GM12878 (cell line): ENCODE results near the gene RBM12. TPM values are rescaled to one million over a fixed set of nuclear protein-coding genes. Genes with fewer than 3 reads are reported as not detected.

Source experiments
- ATAC-seq: fragments of 200-7000 bp; cut with Tn5 transposase; 3 replicates; pipeline ENCODE4 v1.9.1; 2020; ENCODE audit warnings: mild to moderate bottlenecking, moderate library complexity
- BruUV-seq: library from RNA; stranded (reverse); fragments of 400-500 nt; replicated peaks from 2 replicates; lab custom pipeline; 2021; lab: Mats Ljungman, UMichigan
- CTCF ChIA-PET: fragments of 300-600 bp; sonication (Branson Sonifier 250); formaldehyde crosslinking; extraction: SDS; loops from one replicate; lab custom pipeline; 2021; ENCODE audit warnings: inconsistent platforms; lab: Yijun Ruan, JAX
- POLR2A ChIA-PET: fragments of 350-600 bp; formaldehyde crosslinking; extraction: SDS; loops from one replicate; lab custom pipeline; 2021; ENCODE audit warnings: inconsistent platforms; lab: Charles Lee
- RAD21 ChIA-PET: fragments of 300-600 bp; sonication (Branson Sonifier 250); formaldehyde crosslinking; loops from one replicate; lab custom pipeline; 2023; ENCODE audit warnings: antibody characterized with exemption; ENCODE audit not compliant: unreplicated experiment; lab: Charles Lee
- SMC1A ChIA-PET: fragments of 300-600 bp; sonication (Branson Sonifier 250); formaldehyde crosslinking; loops from one replicate; lab custom pipeline; 2023; ENCODE audit not compliant: unreplicated experiment, uncharacterized antibody; lab: Charles Lee
- DNase-seq: peaks from one replicate; pipeline ENCODE4 v3.0.0-alpha.2; 2011; ENCODE audit warnings: low read depth, low spot score
- FAIRE-seq: peaks from 3 replicates; lab custom pipeline; 2011; peaks lifted over from hg19 to GRCh38; lab: Jason Lieb, UNC
- H2AFZ ChIP-seq: 2 replicates; pipeline ENCODE4 v1.6.0; 2011; ENCODE audit warnings: low read depth, low read length, control low read depth; ENCODE audit not compliant: control insufficient read depth
- H3K27ac ChIP-seq: 2 replicates; pipeline ENCODE4 v1.5.1; 2011; ENCODE audit warnings: control low read depth; ENCODE audit not compliant: control insufficient read depth, insufficient read depth
- H3K27me3 ChIP-seq, 2 experiments: replicated peaks in 1 of 2; 2 replicates each; pipeline versions ENCODE4 v1.6.0 to v1.6.1; 2011; ENCODE audit warnings: low read length in 1 of 2; ENCODE audit not compliant: control insufficient read depth in 2 of 2, insufficient read depth in 2 of 2
- H3K36me3 ChIP-seq, 2 experiments: 2 replicates each; pipeline ENCODE4 v1.5.1; 2011; ENCODE audit warnings: low read length in 1 of 2; ENCODE audit not compliant: control insufficient read depth in 2 of 2, insufficient read depth in 2 of 2
- H3K4me1 ChIP-seq: 2 replicates; pipeline ENCODE4 v1.6.1; 2011; ENCODE audit warnings: mild to moderate bottlenecking, low read length, moderate library complexity, mixed read lengths; ENCODE audit not compliant: control insufficient read depth, insufficient read depth
- H3K4me2 ChIP-seq: 2 replicates; pipeline ENCODE4 v1.6.0; 2011; ENCODE audit warnings: control low read depth; ENCODE audit not compliant: control insufficient read depth, insufficient read depth
- H3K4me3 ChIP-seq: fragments of 200-600 bp; sonication (generic); 2 replicates; pipeline ENCODE4 v1.5.1; 2016
- H3K79me2 ChIP-seq: 2 replicates; pipeline ENCODE4 v1.6.0; 2011; ENCODE audit warnings: low read length; ENCODE audit not compliant: control insufficient read depth, insufficient read depth
- H3K9ac ChIP-seq: 2 replicates; pipeline ENCODE4 v1.8.0; 2011; ENCODE audit warnings: low read length, control low read depth, mixed read lengths; ENCODE audit not compliant: control insufficient read depth, insufficient read depth
- H3K9me3 ChIP-seq: replicated peaks from 3 replicates; pipeline ENCODE4 v1.5.1; 2011; ENCODE audit warnings: mild to moderate bottlenecking, low read length; ENCODE audit not compliant: control insufficient read depth, insufficient read depth
- H4K20me1 ChIP-seq: 2 replicates; pipeline ENCODE4 v1.6.0; 2011; ENCODE audit not compliant: control insufficient read depth, insufficient read depth
- BCL3 ChIP-seq: IDR thresholded peaks from 2 replicates; pipeline ENCODE4 v1.6.1; 2011; ENCODE audit warnings: borderline replicate concordance, low read depth, mild to moderate bottlenecking, moderate library complexity, low read length; ENCODE audit not compliant: insufficient read depth, poor library complexity, severe bottlenecking
- BRCA1 ChIP-seq: IDR thresholded peaks from 2 replicates; pipeline ENCODE4 v1.6.1; 2011; ENCODE audit warnings: low read depth, low read length, improper control_type of control experiment
- CREM ChIP-seq: IDR thresholded peaks from 2 replicates; pipeline ENCODE4 v1.6.1; 2014; ENCODE audit warnings: antibody characterized with exemption, low read depth
- E2F4 ChIP-seq: IDR thresholded peaks from 2 replicates; pipeline ENCODE4 v1.6.1; 2012; ENCODE audit warnings: low read depth, low read length, improper control_type of control experiment
- E2F8 ChIP-seq: fragments of 450-650 bp; IDR thresholded peaks from 2 replicates; pipeline ENCODE4 v1.6.1; 2018; ENCODE audit warnings: mild to moderate bottlenecking, low read depth, moderate library complexity; ENCODE audit not compliant: partially characterized antibody
- KDM1A ChIP-seq: fragments of 200-600 bp; sonication (generic); IDR thresholded peaks from 2 replicates; pipeline ENCODE4 v1.6.1; 2016; ENCODE audit warnings: borderline replicate concordance
- PKNOX1 ChIP-seq: fragments of 450-650 bp; IDR thresholded peaks from 2 replicates; pipeline ENCODE4 v1.6.1; 2016; ENCODE audit warnings: mild to moderate bottlenecking
- TARDBP ChIP-seq: IDR thresholded peaks from 2 replicates; pipeline ENCODE4 v1.6.1; 2016; ENCODE audit warnings: borderline replicate concordance
- ZBTB11 ChIP-seq: fragments of 450-650 bp; formaldehyde crosslinking; IDR thresholded peaks from 2 replicates; pipeline ENCODE4 v1.5.0; 2022; ENCODE audit warnings: mild to moderate bottlenecking, missing genetic modification characterization
- ZBTB4 ChIP-seq: fragments of 450-650 bp; formaldehyde crosslinking; IDR thresholded peaks from 2 replicates; pipeline ENCODE4 v1.4.0; 2022; ENCODE audit warnings: mild to moderate bottlenecking, moderate library complexity
- WGBS: methylation state at CpG from one replicate; pipeline ENCODE4 v1.1.6; 2016; ENCODE audit warnings: low lambda C conversion rate; ENCODE audit not compliant: insufficient replicate concordance, insufficient coverage; ENCODE audit errors: missing lambda C conversion rate; 5-methylcytosine and 5-hydroxymethylcytosine counted together
- in situ Hi-C: fragments of 300-500 bp; cut with MboI; formaldehyde crosslinking; loops from 9 replicates; pipeline ENCODE4 v1.14.3; 2018; ENCODE audit warnings: mixed read lengths
- intact Hi-C: fragments of 100-400 bp; cut with micrococcal nuclease; formaldehyde crosslinking; loops from one replicate; pipeline ENCODE4 v1.14.2; 2022; ENCODE audit not compliant: unreplicated experiment
- polyA plus RNA-seq, 11 experiments: library from polyadenylated mRNA; depleted of rRNA in 4 of 11; unstranded in 6 of 11; stranded (reverse) in 5 of 11; fragments of >200 nt; fragmentation: Nextera tagmentation in 4 of 11; fragmentation: Illumina TruSeq in 1 of 11; extraction: Ambion mirVana in 4 of 11; extraction: Trizol in 1 of 11; gene quantifications; 1 replicate in 1 of 11; 2 replicates in 10 of 11; pipeline versions ENCODE4 v1.2.1 to v1.2.3, GENCODE V29; 2011 to 2016; ENCODE audit warnings: inconsistent platforms in 2 of 11, missing spikeins in 2 of 11, low read depth in 1 of 11
- total RNA-seq, 4 experiments: library from RNA; depleted of rRNA in 3 of 4; stranded (reverse); fragments of >200 nt in 3 of 4; fragmentation: Illumina TruSeq in 1 of 4; extraction: Trizol in 1 of 4; gene quantifications; 2 replicates each; pipeline versions ENCODE4 v1.2.1 to v1.2.3, GENCODE V29; 2013 to 2021

RBM12 gene
- total and polyA plus RNA-seq, 10 of the 15 experiments (the other 5 are each of a cell fraction or from before 2014, with no cell fraction given): 4.7 to 153 (median 58.5) TPM

GRCh38 chr20:35650632-35651031 lies 14.1 kb downstream of the RBM12 start:
- H3K4me1 ChIP-seq: no peaks in the 10 kb centered on the region
- no TSS peak for BruUV-seq
- no peak for FAIRE-seq
- H3K4me2 ChIP-seq: no peak overlapping the region
- no peaks in the 10 kb centered on the region for H3K9me3 ChIP-seq
- ATAC-seq: no peak
- CTCF ChIA-PET: no interaction called here
- peaks cover 59% of the 10 kb centered on the region for H3K79me2 ChIP-seq
- no peak overlapping the region for H2AFZ ChIP-seq
- POLR2A ChIA-PET: no interaction called here
- in situ Hi-C loops: no loop called here
- RAD21 ChIA-PET: no interaction called here
- WGBS: 68% methylated on average over 3 of the region's 3 CpGs
- SMC1A ChIA-PET: no interaction called here
- H3K27me3 ChIP-seq: no peaks in the 10 kb centered on the region
- no peak overlapping the region for H3K27ac ChIP-seq
- H4K20me1 ChIP-seq: peaks cover 7% of the 10 kb centered on the region
- no peak overlapping the region for H3K9ac ChIP-seq
- no peak overlapping the region for H3K4me3 ChIP-seq
- DNase-seq: no peak
- intact Hi-C loops: no loop called here
- peaks cover 19 to 23% of the 10 kb centered on the region in 2 experiments for H3K36me3 ChIP-seq
- TF ChIP-seq E2F4 (no peak), ZBTB4 (CRISPR knock-in tag) (no peak), BRCA1 (no peak), E2F8 (no peak), BCL3 (no peak), ZBTB11 (CRISPR knock-in tag) (no peak), PKNOX1 (no peak), TARDBP (no peak), KDM1A (no peak), CREM (no peak)
